ENCODE data around the gene OSER1.

DNA sequence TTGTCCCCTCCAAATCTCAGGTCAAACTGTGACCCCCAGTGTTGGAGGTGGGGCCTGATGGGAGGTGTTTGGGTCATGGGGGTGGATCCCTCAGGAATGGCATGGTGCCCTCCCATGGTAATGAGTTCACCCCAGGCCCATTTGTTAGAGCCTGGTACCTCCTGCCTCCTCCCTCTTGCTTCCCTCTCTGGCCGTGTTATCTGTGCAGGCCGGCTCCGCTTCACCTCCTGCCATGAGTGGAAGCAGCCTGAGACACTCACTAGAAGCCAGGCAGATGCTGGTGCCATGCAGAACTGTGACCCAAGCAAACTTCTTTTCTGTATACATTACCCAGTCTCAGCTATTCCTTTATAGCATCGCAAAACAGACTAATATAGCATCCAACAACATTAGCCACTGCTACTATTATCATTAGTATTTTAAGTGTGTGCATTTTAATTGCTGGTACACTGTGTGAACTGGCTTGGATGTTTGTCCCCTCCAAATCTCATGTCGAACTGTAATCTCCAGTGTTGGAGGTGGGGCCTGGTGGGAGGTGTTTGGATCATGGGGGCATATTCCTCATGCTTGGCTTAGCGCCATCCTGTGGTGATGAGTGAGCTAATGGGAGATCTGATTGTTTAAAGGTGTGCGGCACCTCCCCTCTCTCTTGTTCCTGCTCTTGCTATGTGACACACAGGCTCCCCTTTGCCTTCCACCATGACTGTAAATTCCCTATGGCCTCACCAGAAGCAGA, 12.2 kb upstream of the OSER1 start:
- TF ChIP-seq, protein P1, sequence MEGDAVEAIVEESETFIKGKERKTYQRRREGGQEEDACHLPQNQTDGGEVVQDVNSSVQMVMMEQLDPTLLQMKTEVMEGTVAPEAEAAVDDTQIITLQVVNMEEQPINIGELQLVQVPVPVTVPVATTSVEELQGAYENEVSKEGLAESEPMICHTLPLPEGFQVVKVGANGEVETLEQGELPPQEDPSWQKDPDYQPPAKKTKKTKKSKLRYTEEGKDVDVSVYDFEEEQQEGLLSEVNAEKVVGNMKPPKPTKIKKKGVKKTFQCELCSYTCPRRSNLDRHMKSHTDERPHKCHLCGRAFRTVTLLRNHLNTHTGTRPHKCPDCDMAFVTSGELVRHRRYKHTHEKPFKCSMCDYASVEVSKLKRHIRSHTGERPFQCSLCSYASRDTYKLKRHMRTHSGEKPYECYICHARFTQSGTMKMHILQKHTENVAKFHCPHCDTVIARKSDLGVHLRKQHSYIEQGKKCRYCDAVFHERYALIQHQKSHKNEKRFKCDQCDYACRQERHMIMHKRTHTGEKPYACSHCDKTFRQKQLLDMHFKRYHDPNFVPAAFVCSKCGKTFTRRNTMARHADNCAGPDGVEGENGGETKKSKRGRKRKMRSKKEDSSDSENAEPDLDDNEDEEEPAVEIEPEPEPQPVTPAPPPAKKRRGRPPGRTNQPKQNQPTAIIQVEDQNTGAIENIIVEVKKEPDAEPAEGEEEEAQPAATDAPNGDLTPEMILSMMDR (IDR thresholded peaks at IDR 0.05): no peak
- no peak for TF ChIP-seq POLR2A (IDR thresholded peaks at IDR 0.05)

Measured in testis (tissue), 2 donors.